Measurements from ENCODE around the gene ASMT.
"Not testable (repeated sequence)": the region's sequence is repeated elsewhere in the genome, so short reads cannot be mapped to it uniquely, and the experiment has no call there.

Gene ASMT

GRCh38 chrX:1629244-1629643 is 14.4 kb downstream of the ASMT start:
- TF ChIP-seq CTCF (conservative IDR thresholded peaks at IDR 0.05) = no peak
- no peak overlapping the region for H3K27ac ChIP-seq

- no peak for TF ChIP-seq CTCF (conservative IDR thresholded peaks at IDR 0.05)
- H3K27ac ChIP-seq = no peak overlapping the region
These were observed 31.1 kb downstream of the ASMT start for GRCh38 chrX:1646009-1646408.

GRCh38 chrX:1649621-1650020 is 34.8 kb downstream of the ASMT start:
- H3K27ac ChIP-seq = no peak overlapping the region
- no peak for TF ChIP-seq CTCF (conservative IDR thresholded peaks at IDR 0.05)

GRCh38 chrX:1652011-1652811 is 37.4 kb downstream of the ASMT start:
- H3K27ac ChIP-seq = not testable (repeated sequence)
- peak; percentile 87 for TF ChIP-seq CTCF (conservative IDR thresholded peaks at IDR 0.05)

GRCh38 chrX:1656379-1656778 is 41.5 kb downstream of the ASMT start:
- no peak for TF ChIP-seq CTCF (conservative IDR thresholded peaks at IDR 0.05)
- H3K27ac ChIP-seq = no peak overlapping the region

GRCh38 chrX:1657367-1658070 is 42.7 kb downstream of the ASMT start:
- no peak overlapping the region for H3K27ac ChIP-seq
- no peak for TF ChIP-seq CTCF (conservative IDR thresholded peaks at IDR 0.05)

GRCh38 chrX:1658071-1658491 is 43.2 kb downstream of the ASMT start:
- TF ChIP-seq CTCF (conservative IDR thresholded peaks at IDR 0.05) = no peak
- no peak overlapping the region for H3K27ac ChIP-seq

Measured in VCaP (cell line).